Stimulated activated CD4-positive, alpha-beta T cell treated with anti-CD3 and anti-CD28 coated beads, Interleukin-4, amount 100 ng/mL, for 24 hours (primary cell): ENCODE measurements around the gene EPB41L4A.
A peak's percentile ranks its signal among the peaks of the same experiment; 100 is the strongest.

ENCODE experiments used
- DNase-seq: peaks from one replicate; pipeline ENCODE4 v3.0.0-alpha.2; 2020

EPB41L4A gene

GRCh38 chr5:112201141-112201540, 217.9 kb downstream of the EPB41L4A start:
- no peak for DNase-seq

- no peak for DNase-seq
Observed at GRCh38 chr5:112200131-112200530, 218.9 kb downstream of the EPB41L4A start.

GRCh38 chr5:112196584-112196983, 222.5 kb downstream of the EPB41L4A start:
- DNase-seq: no peak

- DNase-seq: no peak
Observed at GRCh38 chr5:112195924-112196323, 223.2 kb downstream of the EPB41L4A start.

- no peak for DNase-seq
Observed at GRCh38 chr5:112192866-112193265, 226.2 kb downstream of the EPB41L4A start.

GRCh38 chr5:112192072-112192471, 227.0 kb downstream of the EPB41L4A start:
- DNase-seq: no peak

- DNase-seq: no peak
Observed at GRCh38 chr5:112189391-112189790, 229.7 kb downstream of the EPB41L4A start.

GRCh38 chr5:112186401-112186990, 232.6 kb downstream of the EPB41L4A start:
- peak; percentile 30 for DNase-seq

GRCh38 chr5:112183874-112184273, 235.2 kb downstream of the EPB41L4A start:
- DNase-seq: no peak

GRCh38 chr5:112183103-112183711, 235.9 kb downstream of the EPB41L4A start:
- no peak for DNase-seq

GRCh38 chr5:112179290-112179689, 239.8 kb downstream of the EPB41L4A start:
- DNase-seq: no peak

- DNase-seq: peak; percentile 43
Observed at GRCh38 chr5:112174959-112175594, 244.0 kb downstream of the EPB41L4A start.

- DNase-seq: no peak
Observed at GRCh38 chr5:112165897-112166737, 253.0 kb downstream of the EPB41L4A start.

- no peak for DNase-seq
Observed at GRCh38 chr5:112165399-112165798, 253.7 kb downstream of the EPB41L4A start.

GRCh38 chr5:112163435-112163834, 255.6 kb downstream of the EPB41L4A start:
- DNase-seq: no peak

GRCh38 chr5:112161392-112161748, 257.7 kb downstream of the EPB41L4A start:
- DNase-seq: no peak

GRCh38 chr5:112160652-112161391, 258.3 kb downstream of the EPB41L4A start:
- DNase-seq: peak; percentile 94

- DNase-seq: no peak
Observed at GRCh38 chr5:112159435-112159834, 259.6 kb downstream of the EPB41L4A start.

GRCh38 chr5:112156211-112156610, 262.9 kb downstream of the EPB41L4A start:
- DNase-seq: no peak

GRCh38 chr5:112154940-112155686, 264.0 kb downstream of the EPB41L4A start:
- DNase-seq: no peak

GRCh38 chr5:112149727-112150126, 269.4 kb downstream of the EPB41L4A start:
- DNase-seq: no peak
